ENCODE results near the gene ZNF763.
A peak's percentile ranks its signal among the peaks of the same experiment; 100 is the strongest.
"Not testable (repeated sequence)": the region's sequence is repeated elsewhere in the genome, so short reads cannot be mapped to it uniquely, and the experiment has no call there.

Gene ZNF763

DNA sequence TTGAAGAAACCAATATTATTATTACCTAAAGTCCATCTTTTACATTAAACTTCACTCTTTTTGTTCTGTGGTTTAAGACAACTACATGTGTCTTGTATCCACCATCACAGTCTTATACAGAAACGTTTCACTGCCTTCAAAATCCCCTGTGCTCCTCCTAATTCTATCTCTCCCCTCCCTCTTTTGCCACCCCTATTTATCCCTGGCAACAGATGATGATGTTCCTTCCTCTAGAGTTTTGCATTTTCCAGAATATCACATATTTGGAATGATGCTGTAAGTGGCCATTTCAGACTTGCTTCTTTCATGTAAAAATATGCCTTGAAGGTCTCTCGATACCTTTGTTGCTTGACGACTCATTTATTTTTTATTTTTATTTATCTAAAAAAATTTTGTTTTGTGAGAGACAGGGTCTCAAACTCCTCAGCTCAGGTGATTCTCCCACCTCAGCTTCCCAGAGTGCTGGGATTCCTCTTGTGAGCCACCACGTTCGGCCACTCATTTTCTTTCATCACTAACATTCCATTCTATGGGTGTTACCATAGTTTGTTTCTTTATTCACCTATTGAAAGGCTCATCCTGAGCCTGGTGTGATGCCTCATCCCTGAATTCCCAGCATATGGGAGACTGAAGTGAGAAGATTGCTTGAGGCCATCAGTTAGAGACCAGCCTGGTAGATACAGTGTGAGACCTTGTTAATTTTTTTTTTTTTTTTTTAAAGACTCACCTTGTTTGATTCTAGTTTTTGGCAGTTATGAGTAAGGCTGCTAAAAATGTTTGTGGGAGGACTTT is 8.4 kb downstream of the ZNF763 start:
- DNase-seq: no peak

DNA sequence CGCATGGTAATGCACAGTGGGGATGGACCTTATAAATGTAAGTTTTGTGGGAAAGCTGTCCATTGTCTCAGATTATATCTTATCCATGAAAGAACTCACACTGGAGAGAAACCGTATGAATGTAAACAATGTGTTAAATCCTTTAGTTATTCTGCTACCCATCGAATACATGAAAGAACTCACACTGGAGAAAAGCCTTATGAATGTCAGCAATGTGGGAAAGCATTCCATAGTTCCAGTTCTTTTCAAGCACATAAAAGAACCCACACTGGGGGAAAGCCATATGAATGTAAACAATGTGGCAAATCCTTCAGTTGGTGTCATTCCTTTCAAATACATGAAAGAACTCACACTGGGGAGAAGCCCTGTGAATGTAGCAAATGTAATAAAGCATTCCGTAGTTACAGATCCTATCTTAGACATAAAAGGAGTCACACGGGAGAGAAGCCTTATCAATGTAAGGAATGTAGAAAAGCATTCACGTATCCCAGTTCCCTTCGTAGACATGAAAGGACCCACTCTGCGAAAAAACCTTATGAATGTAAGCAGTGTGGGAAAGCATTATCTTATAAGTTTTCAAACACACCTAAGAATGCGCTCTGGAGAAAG is 13.8 kb downstream of the ZNF763 start:
- DNase-seq: no peak

DNA sequence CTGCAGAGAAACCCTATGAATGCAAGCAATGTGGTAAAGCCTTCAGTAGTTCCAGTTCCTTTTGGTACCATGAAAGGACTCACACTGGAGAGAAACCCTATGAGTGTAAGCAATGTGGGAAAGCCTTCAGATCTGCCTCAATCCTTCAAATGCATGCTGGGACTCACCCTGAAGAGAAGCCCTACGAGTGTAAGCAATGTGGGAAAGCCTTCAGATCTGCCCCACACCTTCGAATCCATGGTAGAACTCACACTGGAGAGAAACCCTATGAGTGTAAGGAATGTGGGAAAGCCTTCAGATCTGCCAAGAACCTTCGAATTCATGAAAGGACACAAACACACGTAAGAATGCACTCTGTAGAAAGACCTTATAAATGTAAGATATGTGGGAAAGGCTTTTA is 14.7 kb downstream of the ZNF763 start:
- no peak for DNase-seq

DNA sequence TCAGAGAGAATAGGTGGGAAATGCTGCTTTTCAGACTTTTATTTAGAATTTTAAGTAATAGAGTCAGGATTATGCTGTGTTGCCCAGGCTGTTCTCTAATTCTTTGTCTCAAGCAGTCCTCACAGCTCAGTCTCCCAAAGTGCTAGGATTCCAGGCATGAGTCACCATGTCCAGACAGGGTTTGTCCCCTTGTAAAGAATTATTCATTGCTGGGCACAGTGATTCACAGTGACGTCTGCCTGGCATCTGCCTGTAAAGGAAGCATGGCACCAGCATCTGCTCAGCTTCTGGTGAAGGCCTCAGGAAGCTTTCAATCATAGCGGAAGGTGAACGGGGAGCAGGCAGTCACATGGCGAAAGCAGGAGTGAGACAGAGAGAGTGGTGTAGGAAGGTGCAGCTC is 17.7 kb downstream of the ZNF763 start:
- no peak for DNase-seq

DNA sequence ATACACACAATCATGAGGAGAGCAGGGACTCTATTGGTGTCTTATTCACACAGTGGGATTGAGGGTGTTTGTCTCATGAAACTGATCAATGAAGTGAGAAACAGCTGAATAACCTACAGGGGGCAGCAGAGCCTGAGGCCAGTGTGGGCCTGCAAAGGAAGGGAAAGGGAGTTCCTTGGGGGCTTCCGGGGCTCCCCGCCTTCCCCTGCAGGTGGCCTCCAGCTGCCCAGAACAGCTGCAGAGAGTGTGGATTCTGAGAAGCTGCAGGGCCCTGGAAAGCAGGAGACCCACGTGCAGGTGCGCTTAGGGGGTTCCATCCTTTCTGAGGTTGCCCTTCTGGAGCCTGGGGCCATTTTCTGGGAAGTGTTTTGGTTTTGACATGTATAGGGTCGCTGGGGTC is 20.1 kb downstream of the ZNF763 start:
- DNase-seq: no peak

DNA sequence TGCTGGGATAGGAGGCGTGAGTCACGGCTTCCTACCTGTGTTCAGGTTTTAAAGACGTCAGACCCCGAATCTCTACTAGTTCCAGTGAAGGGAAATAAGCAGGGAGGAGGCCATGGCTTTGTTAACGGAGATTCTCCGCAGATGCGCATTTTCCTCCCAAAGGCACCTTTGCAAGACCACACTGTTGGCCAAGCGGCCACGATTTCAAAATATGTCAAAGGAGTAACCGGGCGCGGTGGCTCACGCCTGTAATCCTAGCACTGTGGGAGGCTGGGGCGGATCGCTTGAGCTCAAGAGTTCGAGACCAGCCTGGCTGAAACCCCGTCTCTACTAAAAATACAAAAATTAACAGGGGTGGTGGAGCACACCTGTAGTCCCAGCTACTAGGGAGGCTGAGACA is 21.9 kb downstream of the ZNF763 start:
- no peak for DNase-seq

DNA sequence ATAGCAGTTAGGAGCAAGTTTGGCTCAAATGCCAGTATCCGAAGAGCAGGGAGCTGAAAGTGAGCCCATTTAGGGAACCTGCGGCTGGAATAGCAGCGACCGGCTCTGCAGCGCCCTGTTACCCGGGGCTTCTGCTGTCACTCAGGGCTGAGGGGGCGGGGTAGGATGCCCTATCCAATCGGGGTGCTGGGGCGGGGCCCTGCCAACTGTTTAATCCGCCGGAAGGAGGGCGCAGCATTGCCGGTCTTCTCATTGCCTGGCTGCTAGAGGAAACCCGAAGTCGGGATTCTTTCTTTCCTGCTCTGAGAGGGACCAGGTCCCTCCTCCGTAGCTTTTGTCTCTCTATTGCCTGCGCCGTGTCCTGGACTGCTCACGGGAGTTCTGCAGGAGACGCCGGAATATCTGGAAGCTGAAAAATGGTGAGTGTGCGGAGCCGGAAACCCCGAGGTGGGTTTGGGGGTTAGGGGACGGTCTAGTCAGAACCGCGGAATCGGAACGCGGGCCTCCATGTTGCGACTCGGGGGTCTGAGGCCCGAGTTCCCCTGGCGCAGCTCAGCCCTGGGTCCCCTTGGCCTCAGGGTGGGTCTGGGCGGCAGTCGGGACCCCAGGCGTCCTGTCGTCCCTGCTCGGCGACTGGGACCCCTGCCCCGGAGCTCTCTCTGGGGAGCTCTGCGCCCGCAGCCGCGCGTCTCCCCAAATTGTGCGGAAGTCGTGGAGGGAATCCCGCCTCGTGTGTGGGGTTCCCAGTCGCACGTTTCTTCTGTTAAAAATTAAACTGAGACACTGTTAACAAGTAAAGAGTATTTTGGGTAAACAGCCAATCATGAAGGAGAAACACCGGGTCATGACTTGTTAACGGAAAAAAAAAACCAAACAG is 22.8 kb downstream of the ZNF763 start:
- peak; percentile 81 for DNase-seq

DNA sequence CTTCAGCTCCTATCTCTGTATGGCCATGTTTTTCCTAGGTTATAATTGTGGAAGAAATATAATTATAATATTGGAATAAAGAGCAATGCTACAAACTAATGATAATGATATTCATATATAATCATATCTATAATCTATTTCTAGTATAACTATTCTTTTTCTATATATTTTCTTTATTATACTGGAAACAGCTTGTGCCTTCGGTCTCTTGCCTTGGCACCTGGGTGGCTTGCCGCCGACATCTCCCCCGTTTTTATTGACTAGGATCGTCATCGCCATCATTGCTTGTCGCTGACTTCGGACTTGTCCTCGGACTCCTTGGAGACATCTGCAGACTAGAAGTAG is 24.2 kb downstream of the ZNF763 start:
- no peak for DNase-seq

DNA sequence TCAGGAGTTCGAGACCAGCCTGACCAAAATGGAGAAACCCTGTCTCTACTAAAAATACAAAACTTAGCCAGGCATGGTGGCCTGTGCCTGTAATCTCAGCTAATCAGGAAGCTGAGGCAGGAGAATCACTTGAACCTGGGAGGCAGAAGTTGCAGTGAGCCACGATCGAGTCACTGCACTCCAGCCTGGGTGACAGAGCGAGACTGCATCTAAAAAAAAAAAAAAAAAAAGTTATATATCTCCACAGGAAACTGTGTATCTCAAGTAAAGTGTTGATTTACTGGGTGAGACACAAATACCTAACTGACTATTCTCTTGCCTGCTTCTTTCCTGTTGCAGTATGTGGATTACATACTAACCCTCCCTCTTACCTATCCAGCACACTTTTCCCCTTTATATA is 27.1 kb downstream of the ZNF763 start:
- DNase-seq: not testable (repeated sequence)

DNA sequence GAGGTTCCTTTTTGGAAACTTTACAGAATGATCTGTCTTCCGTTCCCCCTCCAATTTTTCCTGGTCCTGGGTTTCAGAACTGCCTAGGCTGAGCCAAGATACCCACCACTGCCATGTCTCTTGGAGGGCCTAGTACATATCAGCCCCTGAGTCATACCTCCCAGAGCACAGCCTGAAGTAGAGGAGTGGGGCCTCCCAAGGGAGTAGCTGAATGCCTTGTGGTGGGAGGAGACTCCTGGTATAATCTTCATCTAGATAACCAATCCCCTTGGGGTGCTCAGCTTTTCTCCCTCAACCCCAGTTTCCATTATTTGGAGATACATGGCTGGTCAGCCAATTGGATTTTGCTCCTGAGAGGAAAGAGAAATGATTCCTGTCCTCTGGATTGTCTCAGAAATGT is 30.3 kb downstream of the ZNF763 start:
- no peak for DNase-seq

DNA sequence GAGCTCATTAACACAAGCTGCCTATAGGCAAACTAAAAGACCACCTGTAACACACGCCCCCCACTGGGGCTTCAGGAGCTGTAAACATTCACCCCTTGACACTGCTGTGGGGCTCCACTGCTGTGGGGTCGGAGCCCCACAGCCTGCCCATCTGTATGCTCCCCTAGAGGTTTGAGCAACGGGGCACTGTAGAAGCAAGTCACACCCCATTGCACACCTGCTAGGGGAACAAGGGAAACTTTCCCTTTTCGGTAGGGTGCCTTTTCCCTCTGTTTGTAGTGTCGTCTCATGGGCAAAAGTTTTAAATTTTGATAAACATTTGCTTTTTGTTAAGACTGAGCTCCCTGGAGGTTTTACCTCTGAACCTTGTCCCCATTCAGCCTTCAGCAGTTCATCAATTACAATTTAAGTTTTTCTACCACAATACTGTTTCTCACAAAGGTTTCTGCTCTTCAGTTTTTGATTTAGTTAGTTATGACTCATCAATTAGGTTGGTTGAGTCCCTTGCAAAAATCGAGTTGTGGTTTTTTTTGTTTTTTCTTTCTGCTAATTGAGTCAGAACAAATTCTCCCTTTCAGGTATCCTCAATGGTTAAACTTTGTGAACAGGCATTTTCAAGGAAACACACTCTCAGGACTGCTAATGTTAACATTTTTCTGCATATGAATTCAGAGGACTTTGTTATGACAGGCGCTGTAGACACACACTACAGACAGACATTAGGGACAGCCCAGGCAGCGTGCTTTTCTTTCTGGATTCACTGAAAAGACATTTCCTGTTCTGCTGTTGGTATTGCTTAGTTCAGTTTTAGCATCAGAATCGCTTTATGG is 35.5 kb downstream of the ZNF763 start:
- DNase-seq: no peak

DNA sequence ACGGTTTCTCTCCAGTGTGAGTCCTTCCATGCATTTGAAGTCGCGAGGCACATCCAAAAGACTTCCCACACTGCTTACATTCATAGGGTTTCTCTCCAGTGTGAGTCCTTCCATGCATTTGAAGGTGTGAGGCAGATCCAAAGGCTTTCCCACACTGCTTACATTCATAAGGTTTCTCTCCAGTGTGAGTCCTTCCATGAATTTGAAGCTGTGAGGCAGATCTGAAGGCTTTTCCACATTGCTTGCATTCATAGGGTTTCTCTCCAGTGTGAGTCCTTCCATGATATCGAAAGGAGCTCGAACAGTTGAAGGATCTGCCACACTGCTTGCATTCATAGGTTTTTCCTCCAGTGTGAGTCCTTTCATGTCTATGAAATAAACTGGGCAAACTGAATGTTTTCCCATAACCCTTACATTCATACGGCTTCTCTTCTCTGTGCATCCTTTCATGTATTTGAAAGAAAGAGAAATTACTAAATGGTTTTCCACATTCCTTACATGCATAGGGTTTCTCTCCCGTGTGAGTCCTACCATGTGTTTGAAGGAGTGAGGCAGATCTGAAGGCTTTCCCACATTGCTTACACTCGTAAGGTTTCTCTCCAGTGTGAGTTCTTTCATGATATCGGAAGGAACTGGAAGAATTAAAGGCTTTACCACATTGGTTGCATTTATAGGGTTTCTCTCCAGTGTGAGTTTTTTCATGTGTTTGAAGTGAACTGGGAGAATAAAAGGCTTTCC is 50.3 kb downstream of the ZNF763 start:
- no peak for DNase-seq

DNA sequence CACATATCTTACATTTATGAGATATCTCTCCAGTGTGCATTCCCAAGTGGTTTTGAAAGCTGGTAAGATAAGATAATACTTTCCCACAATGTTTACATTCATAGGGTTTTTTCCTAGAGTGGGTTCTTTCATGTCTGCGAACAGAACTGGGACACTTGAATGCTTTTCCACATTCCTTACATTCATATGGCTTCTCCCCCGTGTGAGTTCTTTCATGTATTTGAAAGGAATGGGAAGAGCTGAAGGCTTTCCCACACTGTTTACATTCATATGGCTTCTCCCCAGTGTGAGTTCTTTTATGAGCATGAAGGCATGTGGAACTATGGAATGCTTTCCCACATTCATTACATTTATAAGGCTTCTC is 50.9 kb downstream of the ZNF763 start:
- DNase-seq: no peak

All from T-helper 9 cell (primary cell).